HG03196 (cell line): Measurements from ENCODE around the gene NPR3.

Experiments used
- ATAC-seq: cut with Tn5 transposase; IDR thresholded peaks from one replicate; pipeline ENCODE4 v1.9.1; 2021; ENCODE audit not compliant: unreplicated experiment

The NPR3 gene

GRCh38 chr5:32711681-32712480 is 760 bp downstream of the NPR3 start:
- ATAC-seq = no peak

GRCh38 chr5:32712481-32713360 is 1.6 kb downstream of the NPR3 start:
- no peak for ATAC-seq

DNA sequence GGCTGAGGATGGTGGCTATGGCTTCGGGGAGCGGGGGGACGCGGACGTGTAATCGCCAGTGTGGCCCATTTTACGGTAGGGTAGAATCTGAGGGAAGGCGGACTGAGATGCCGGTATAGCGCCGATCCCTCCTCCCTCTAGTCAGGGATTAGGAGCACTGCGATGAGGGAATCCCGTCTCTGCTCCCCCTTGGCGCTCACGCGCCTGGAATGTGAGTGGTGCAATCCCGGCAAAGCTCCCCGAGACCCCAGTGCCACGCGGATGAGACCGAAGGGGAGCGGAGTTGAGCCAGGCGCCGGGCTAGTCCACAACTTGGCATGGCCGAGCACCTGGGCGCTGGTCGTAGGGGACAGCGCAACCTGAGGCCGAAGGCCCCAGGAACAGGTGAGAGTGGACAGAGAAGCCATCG is 2.2 kb downstream of the NPR3 start:
- ATAC-seq = no peak

DNA sequence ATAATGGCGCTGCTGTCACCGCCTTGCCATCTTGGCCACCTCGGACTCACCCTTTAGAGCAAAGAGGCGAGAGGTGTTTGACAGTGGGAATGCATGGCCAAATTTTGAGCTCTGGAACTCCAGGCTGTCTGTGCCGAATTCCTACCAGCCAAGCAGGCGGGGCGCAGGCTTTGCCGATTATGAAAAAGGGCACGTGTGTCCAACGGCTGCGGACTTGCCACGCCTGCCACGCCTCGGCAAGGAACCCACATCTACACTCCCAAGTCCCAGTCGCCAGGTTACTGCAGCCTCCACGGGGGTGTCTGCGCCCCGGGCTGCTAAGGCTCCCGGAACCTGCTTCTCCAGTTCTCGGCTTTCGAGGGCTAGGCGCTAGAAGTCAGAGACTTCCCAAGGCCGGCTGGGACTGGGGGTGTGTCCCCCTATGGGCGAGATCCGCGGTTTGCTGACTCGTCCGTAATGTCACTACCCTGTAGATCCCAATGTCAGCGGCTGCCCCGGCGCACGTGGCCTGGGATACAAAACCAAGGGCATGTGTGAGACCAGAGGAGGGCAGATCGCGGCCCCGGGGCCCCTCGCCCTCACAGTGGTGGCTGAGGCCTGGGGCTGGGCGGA is 2.8 kb downstream of the NPR3 start:
- no peak for ATAC-seq

DNA sequence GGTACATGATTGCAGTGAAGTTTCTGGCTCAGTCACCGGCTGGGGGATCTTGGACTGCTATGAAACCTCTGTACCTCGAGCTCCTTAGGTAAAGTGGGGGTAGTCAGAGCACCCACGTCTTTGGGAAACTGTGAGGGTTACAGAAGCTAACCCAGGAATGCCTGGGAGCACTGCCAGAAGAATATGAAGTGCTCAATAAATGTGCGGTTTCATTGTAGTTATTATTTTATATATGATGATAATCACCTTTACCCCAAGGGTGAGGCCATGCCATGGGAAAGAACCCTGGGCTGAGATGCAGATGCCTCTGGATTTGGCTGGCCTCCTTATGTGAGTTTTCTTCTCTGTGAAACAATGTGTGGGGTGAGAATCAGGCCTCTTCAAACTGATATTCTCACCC is 3.7 kb downstream of the NPR3 start:
- no peak for ATAC-seq

DNA sequence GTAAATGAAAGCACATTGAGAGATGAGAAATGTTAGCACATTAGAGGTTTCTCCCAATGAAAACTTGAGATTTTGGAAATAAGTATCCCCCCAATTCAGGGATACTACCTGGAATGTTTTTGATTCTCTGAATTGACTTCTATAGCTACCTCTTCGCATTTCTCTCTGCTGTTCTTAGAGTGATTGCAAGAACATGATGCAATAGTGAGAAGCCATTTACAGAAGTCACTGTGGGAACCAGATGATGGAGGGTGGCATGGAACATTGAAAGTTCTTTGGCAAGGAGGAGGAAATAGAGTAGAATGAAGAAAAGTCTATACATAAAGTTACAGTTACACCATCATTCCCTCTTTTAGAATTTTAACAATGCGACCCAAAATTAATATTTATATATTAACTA is 9.2 kb downstream of the NPR3 start:
- no peak for ATAC-seq

- ATAC-seq = no peak
Observed at GRCh38 chr5:32721626-32722025, 10.5 kb downstream of the NPR3 start.

DNA sequence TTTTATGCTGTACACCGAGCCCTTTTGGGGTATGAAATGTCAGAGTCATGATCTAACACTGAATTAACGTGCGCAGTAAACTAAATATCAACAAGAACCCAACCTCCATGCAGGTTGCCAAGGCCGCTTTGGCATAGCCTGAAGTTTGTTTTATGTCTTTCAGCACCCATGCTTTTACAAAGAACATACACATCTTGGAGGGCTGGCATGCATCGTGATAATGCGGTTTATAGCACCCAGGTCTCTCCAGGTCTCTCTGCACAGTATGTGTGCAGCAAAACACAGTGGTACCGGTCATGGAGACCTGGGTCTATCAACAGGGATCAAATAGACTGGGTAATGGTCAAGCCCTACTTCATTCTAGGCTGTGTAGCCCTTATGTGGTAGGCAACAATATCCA is 11.8 kb downstream of the NPR3 start:
- ATAC-seq = no peak

DNA sequence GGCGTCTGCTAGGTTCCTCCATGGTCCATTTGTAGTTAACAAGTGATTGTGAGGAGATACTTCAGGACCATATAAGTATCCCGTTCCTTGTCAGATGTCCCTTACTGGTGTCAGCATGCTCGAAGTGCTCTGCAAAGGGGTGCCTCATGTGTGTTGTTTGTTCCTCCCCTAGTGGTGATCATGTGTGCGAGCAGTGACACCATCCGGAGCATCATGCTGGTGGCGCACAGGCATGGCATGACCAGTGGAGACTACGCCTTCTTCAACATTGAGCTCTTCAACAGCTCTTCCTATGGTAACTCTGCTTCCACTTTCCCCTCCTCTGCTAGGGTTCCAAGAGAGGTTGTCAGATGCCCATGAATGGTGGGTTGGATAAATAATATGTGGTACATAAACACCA is 13.4 kb downstream of the NPR3 start:
- ATAC-seq = no peak

DNA sequence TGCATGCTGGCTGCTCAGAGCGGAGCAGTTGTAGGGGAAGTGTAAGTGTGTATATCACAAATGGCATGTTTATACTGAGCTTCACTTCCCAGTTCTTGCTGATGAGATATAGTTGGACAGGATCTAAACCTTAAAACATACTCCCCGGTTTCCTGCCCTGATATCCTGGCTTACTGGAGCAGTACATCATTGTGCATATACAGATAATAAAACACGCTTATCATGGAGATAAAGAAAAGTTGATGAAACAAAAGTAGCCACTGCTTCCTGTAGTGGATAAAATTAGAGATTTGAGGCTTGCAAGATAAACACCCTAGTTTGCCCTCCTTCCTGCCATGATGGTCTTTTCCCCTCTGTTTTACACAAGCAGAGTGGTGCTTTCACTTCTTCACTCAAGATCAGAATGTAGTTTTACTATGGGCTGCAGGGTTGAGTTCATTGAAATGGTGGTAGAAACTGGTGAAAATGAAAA is 15.0 kb downstream of the NPR3 start:
- no peak for ATAC-seq

DNA sequence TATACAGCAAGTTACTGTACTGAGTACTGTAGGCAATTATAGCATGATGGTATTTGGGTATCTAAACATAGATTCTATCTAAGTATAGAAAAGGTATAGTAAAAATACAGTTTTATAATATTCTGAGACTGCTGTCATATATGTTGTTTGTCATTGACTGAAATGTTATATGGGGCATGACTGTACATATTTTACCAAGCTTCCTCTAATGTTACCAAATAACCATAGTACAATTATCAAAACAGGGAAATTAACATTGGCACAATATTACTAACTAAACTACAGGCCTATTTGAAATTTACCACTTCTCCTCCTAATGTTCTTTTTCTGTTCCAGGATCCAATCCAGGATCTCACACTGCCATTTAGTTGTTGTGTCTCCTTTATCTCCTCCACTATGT is 18.5 kb downstream of the NPR3 start:
- ATAC-seq = no peak

DNA sequence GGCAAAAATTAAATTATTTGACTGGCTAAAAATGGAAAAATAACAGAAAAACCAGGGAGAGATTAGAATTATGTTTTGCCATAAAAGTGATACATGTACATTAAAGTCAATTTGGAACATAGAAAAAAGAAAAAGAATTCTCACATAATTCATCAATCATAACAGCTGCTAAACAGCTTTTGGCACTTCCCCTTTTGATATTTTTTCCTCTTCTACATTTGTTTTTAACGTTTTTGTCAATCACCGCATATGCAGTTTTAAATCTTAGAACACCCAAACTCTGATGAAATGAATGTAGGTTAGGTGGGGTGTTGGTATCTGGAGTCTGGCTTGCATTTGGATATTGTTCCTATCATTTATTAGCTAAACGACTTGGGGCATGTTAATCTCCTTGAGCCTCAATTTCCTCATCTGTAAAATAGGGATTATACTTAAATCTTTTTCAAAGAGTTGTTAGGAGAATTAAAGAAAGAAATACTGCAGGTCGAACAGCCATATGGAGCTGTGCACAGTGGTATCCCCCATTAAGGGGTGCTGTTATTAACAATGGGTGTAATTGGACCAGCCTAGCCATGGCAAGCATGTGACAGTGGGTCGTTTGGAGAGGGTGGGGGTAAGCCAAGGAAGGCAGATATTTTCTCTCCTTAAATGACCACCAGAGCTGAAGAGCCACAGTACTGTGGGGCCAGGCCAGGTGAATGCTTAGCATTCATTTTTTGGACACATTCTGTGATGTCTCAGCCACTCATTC is 22.6 kb downstream of the NPR3 start:
- no peak for ATAC-seq

GRCh38 chr5:32734827-32735378 is 23.8 kb downstream of the NPR3 start:
- ATAC-seq = no peak

DNA sequence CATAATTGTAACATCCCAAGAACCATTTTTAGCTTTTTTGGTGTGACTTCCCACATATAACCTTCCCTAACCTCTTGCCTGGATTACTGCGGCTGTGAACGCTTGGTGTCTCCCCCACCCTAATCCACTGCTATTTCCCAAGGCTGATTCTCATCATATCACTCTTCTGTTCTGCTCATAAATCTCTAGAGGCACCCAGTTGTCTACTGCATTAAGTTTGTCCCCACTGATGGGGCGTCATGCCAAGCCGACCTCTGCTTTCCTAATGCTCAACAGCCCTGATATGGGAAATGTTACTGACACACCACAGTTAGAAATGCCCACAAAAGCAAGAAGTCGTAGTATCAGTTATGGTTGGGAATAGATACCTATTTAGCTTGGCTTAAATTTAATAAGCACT is 24.4 kb downstream of the NPR3 start:
- no peak for ATAC-seq

- no peak for ATAC-seq
Observed at GRCh38 chr5:32736842-32737241, 25.7 kb downstream of the NPR3 start.

- no peak for ATAC-seq
Observed at GRCh38 chr5:32740651-32741050, 29.5 kb downstream of the NPR3 start.

GRCh38 chr5:32745317-32745716 is 34.2 kb downstream of the NPR3 start:
- no peak for ATAC-seq

GRCh38 chr5:32752411-32752810 is 41.3 kb downstream of the NPR3 start:
- no peak for ATAC-seq

DNA sequence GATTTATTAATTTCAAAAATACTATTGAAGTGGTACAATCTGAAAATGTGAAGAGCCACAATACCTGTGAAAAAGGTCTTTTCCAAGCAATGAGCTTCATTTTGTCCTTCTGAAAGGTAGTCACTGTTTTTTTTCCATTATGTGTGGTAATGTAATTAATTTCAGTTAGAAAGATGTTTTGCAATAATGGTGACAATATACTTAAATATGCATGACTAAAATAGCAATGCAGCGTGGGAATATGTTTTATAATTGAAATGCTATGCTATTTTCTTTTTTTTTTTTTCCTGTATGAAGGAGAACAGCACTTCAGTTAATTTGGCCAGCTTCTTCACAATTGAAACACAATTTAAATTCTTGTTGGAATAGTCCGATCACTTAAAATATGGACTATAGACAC is 41.9 kb downstream of the NPR3 start:
- ATAC-seq = no peak

- no peak for ATAC-seq
Observed at GRCh38 chr5:32753765-32754164, 42.6 kb downstream of the NPR3 start.

DNA sequence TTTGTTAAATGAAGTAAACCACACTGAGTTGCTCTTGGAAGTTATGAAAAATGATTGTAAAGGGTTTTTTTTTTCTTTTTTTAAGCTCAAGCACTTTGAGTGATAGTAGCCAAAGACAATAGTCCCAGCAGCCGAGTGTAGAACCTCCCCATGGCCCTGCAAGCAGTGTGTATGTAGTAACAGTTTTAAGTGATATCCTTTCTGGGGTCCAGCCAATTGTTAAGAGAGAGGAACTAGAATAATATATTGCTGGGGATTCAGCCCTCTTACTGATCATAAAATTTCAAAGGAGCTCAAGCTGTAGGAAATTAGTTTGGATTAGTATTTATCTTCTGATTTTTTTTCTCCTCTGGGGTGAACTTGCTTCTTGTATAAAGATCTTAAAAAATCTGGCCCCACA is 43.2 kb downstream of the NPR3 start:
- ATAC-seq = no peak
